Activated CD4-positive, alpha-beta T cell treated with anti-CD3 and anti-CD28 coated beads for 36 hours (primary cell): ENCODE results near the gene SUSD2. TPM values are rescaled to one million over a fixed set of nuclear protein-coding genes. Genes with fewer than 3 reads are reported as not detected.
"Not testable (repeated sequence)": the region's sequence is repeated elsewhere in the genome, so short reads cannot be mapped to it uniquely, and the experiment has no call there.

ENCODE experiments used
- ATAC-seq: fragments of 200-7000 bp; cut with Tn5 transposase; one replicate; pipeline ENCODE4 v1.10.0; 2021; ENCODE audit warnings: mild to moderate bottlenecking, moderate library complexity
- CTCF ChIA-PET: fragments of 350-600 bp; sonication (Branson Sonifier 250); formaldehyde crosslinking; loops from one replicate; lab custom pipeline; 2021; ENCODE audit warnings: antibody characterized with exemption; lab: Charles Lee
- POLR2A ChIA-PET: fragments of 350-600 bp; sonication (Branson Sonifier 250); formaldehyde crosslinking; loops from one replicate; lab custom pipeline; 2021; ENCODE audit warnings: antibody characterized with exemption, inconsistent platforms; lab: Charles Lee
- DNase-seq: peaks from one replicate; pipeline ENCODE4 v3.0.0-alpha.2; 2020
- H3K27ac Mint-ChIP-seq: one replicate; pipeline ENCODE4 v1.8.0; 2021; ENCODE audit warnings: mixed read lengths
- H3K27me3 Mint-ChIP-seq: one replicate; pipeline ENCODE4 v1.8.0; 2021; ENCODE audit warnings: mixed read lengths
- H3K36me3 Mint-ChIP-seq: one replicate; pipeline ENCODE4 v1.8.0; 2021; ENCODE audit warnings: low read depth, mixed read lengths
- H3K4me1 Mint-ChIP-seq: one replicate; pipeline ENCODE4 v1.8.0; 2021; ENCODE audit warnings: mixed read lengths
- H3K4me3 Mint-ChIP-seq: one replicate; pipeline ENCODE4 v1.8.0; 2021; ENCODE audit warnings: mild to moderate bottlenecking, moderate library complexity, mixed read lengths
- H3K9me3 Mint-ChIP-seq: one replicate; pipeline ENCODE4 v1.8.0; 2021; ENCODE audit warnings: low read depth, mixed read lengths
- intact Hi-C, 2 experiments: fragments of 100-400 bp; cut with DNase I in 1 of 2; cut with micrococcal nuclease in 1 of 2; formaldehyde crosslinking; loops; one replicate each; pipeline versions ENCODE4 v1.14.2 to v1.15.1; 2022 to 2024; cut with DNase I, micrococcal nuclease
- total RNA-seq, 2 experiments: library from RNA; stranded (reverse); gene quantifications; one replicate each; pipeline ENCODE4 v1.2.3, GENCODE V29; 2021

The SUSD2 gene
- total RNA-seq, 2 experiments from 2014 or later = 0.65 to 0.80 TPM

- POLR2A ChIA-PET = no interaction called here
- Mint-ChIP-seq H3K9me3 (no peaks in the 10 kb centered on the region), H3K4me1 (no peaks in the 10 kb centered on the region), H3K27ac (no peak overlapping the region), H3K36me3 (no peaks in the 10 kb centered on the region), H3K4me3 (no peak overlapping the region), H3K27me3 (no peaks in the 10 kb centered on the region)
- CTCF ChIA-PET = interaction anchor here (0.6 to 1.5 kb wide), 4 partner anchors 41 to 337 kb away, joined by 3 to 4 read pairs (median 3); no protein-coding TSS in a partner anchor
- ATAC-seq = peak; percentile 92
- intact Hi-C loops = loop anchor here (1.0 to 10.0 kb wide), 5 partner anchors 43 to 338 kb away; partner anchors contain the start of gene ADORA2A (in 1 of the 2)
- DNase-seq = peak; percentile 74
Measured at GRCh38 chr22:24189249-24190158, 8.2 kb downstream of the SUSD2 start.

DNA sequence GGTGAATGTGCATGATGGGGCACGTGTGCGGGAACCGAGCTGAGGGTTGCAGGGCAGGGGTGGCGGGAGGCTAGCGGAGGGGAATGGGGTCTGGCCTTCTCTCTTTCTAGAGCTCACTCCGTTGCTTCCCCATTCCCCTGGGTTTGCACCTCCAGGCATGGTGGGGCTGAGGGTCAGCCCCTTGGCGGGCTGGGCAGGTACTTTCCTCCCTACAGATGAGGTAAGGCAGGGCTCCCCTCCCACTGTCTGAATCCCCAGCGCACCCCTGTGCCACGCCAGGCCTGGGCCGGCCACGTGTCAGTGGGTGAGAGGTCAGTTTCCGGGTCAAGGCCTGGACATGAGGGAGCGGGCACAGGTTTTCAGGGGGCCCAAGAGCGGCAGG lies 8.9 kb downstream of the SUSD2 start:
- ChIA-PET POLR2A (no interaction called here), CTCF (interaction anchor here (0.6 to 1.5 kb wide), 2 partner anchors 46 to 298 kb away, joined by 3 read pairs; no protein-coding TSS in a partner anchor)
- intact Hi-C loops = loop anchor here in 1 of 2 experiments (5.0 kb wide), 1 partner anchor 42 kb away; no protein-coding TSS in a partner anchor
- DNase-seq (no peak), ATAC-seq (no peak)
- H3K4me1 Mint-ChIP-seq = no peaks in the 10 kb centered on the region
- no peaks in the 10 kb centered on the region for H3K36me3 Mint-ChIP-seq
- no peaks in the 10 kb centered on the region for H3K27me3 Mint-ChIP-seq
- no peak overlapping the region for H3K27ac Mint-ChIP-seq
- H3K9me3 Mint-ChIP-seq = no peaks in the 10 kb centered on the region
- no peak overlapping the region for H3K4me3 Mint-ChIP-seq

- DNase-seq (no peak), ATAC-seq (no peak)
- Mint-ChIP-seq H3K9me3 (no peaks in the 10 kb centered on the region), H3K27me3 (no peaks in the 10 kb centered on the region), H3K27ac (no peak overlapping the region), H3K4me3 (no peak overlapping the region), H3K36me3 (no peaks in the 10 kb centered on the region), H3K4me1 (no peaks in the 10 kb centered on the region)
- intact Hi-C loops = loop anchor here in 1 of 2 experiments (5.0 kb wide), 1 partner anchor 42 kb away; no protein-coding TSS in a partner anchor
- CTCF ChIA-PET = interaction anchor here (0.6 to 1.5 kb wide), 3 partner anchors 40 to 298 kb away, joined by 3 read pairs; no protein-coding TSS in a partner anchor
- POLR2A ChIA-PET = no interaction called here
Measured at GRCh38 chr22:24190596-24191208, 9.4 kb downstream of the SUSD2 start.

GRCh38 chr22:24191381-24191841 lies 10.1 kb downstream of the SUSD2 start:
- ATAC-seq (no peak), DNase-seq (no peak)
- Mint-ChIP-seq H3K27me3 (no peaks in the 10 kb centered on the region), H3K4me3 (no peak overlapping the region), H3K36me3 (no peaks in the 10 kb centered on the region), H3K9me3 (no peaks in the 10 kb centered on the region), H3K27ac (no peak overlapping the region), H3K4me1 (no peaks in the 10 kb centered on the region)
- intact Hi-C loops = loop anchor here in 1 of 2 experiments (5.0 kb wide), 1 partner anchor 41 kb away; no protein-coding TSS in a partner anchor
- ChIA-PET CTCF (interaction anchor here (0.8 kb wide), 1 partner anchor 40 kb away, joined by 3 read pairs; no protein-coding TSS in a partner anchor), POLR2A (no interaction called here)

- no peak overlapping the region for H3K27ac Mint-ChIP-seq
- ChIA-PET POLR2A (no interaction called here), CTCF (no interaction called here)
- H3K36me3 Mint-ChIP-seq = no peaks in the 10 kb centered on the region
- no peaks in the 10 kb centered on the region for H3K4me1 Mint-ChIP-seq
- ATAC-seq (no peak), DNase-seq (no peak)
- H3K4me3 Mint-ChIP-seq = no peak overlapping the region
- intact Hi-C loops = loop anchor here in 1 of 2 experiments (5.0 kb wide), 1 partner anchor 40 kb away; no protein-coding TSS in a partner anchor
- H3K27me3 Mint-ChIP-seq = no peaks in the 10 kb centered on the region
- no peaks in the 10 kb centered on the region for H3K9me3 Mint-ChIP-seq
Measured at GRCh38 chr22:24191893-24192292, 10.6 kb downstream of the SUSD2 start.

- DNase-seq (no peak), ATAC-seq (no peak)
- no peaks in the 10 kb centered on the region for H3K9me3 Mint-ChIP-seq
- CTCF ChIA-PET = interaction anchor here (0.6 to 0.7 kb wide), 2 partner anchors 20 to 212 kb away, joined by 3 to 4 read pairs; no protein-coding TSS in a partner anchor
- H3K4me1 Mint-ChIP-seq = peaks cover 9% of the 10 kb centered on the region
- no peaks in the 10 kb centered on the region for H3K27me3 Mint-ChIP-seq
- no peaks in the 10 kb centered on the region for H3K36me3 Mint-ChIP-seq
- H3K4me3 Mint-ChIP-seq = no peak overlapping the region
- intact Hi-C loops = no loop called here
- POLR2A ChIA-PET = no interaction called here
- no peak overlapping the region for H3K27ac Mint-ChIP-seq
Measured at GRCh38 chr22:24198682-24199052, 17.4 kb downstream of the SUSD2 start.

- Mint-ChIP-seq H3K9me3 (no peaks in the 10 kb centered on the region), H3K27me3 (no peaks in the 10 kb centered on the region), H3K36me3 (no peaks in the 10 kb centered on the region), H3K4me1 (peaks cover 9% of the 10 kb centered on the region), H3K27ac (no peak overlapping the region), H3K4me3 (no peak overlapping the region)
- ChIA-PET POLR2A (no interaction called here), CTCF (no interaction called here)
- intact Hi-C loops = loop anchor here in 1 of 2 experiments (10.0 kb wide), 1 partner anchor 56 kb away; no protein-coding TSS in a partner anchor
- ATAC-seq = no peak
- no peak for DNase-seq
Measured at GRCh38 chr22:24200619-24201212, 19.4 kb downstream of the SUSD2 start.

DNA sequence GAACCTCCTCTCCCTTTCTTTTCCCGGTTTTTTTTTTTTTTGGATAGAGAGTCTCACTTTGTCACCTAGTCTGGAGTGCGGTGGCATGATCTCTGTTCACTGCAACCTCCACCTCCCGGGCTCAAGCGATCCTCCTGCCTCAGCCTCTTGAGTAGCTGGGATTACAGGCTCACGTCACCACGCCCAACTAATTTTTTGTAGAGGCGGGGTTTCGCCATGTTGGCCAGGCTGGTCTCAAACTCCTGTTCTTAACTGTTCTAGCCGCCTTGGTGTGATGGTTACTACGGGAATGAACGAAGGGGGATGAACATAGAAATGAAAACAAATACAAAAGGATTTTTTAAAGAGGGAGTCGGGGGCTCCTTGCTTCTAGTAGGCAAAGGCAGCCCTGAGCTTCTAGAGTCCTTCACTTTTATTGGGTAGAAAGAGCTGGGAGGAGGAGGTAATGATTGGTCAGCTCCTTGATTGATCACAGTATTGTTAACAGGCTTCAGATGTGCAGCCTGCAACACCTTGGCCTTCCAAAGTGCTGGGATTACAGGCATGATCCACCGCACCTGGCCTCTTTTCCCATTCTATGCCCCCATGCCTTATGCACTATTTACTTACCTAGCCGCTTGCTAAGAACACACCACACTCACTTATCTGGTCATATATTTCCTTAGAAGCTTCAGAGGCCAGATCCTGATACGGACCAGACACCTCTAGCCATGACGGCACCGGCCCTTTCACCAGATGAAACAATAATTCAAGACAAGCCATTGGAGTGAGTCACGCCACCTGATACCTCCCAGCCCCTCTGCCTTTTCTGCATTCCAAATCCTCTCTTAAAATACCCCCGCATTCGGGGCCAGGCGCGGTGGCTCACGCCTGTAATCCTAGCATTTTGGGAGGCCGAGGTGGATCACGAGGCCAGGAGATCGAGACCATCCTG lies 20.7 kb downstream of the SUSD2 start:
- DNase-seq (no peak), ATAC-seq (no peak)
- H3K4me3 Mint-ChIP-seq = no peak overlapping the region
- H3K4me1 Mint-ChIP-seq = peaks cover 10% of the 10 kb centered on the region
- intact Hi-C loops = loop anchor here in 1 of 2 experiments (10.0 kb wide), 1 partner anchor 57 kb away; no protein-coding TSS in a partner anchor
- ChIA-PET CTCF (no interaction called here), POLR2A (no interaction called here)
- H3K27me3 Mint-ChIP-seq = no peaks in the 10 kb centered on the region
- H3K36me3 Mint-ChIP-seq = no peaks in the 10 kb centered on the region
- no peaks in the 10 kb centered on the region for H3K9me3 Mint-ChIP-seq
- no peak overlapping the region for H3K27ac Mint-ChIP-seq

GRCh38 chr22:24203856-24204255 lies 22.6 kb downstream of the SUSD2 start:
- POLR2A ChIA-PET, ATAC-seq, H3K27me3 Mint-ChIP-seq, DNase-seq, H3K4me3 Mint-ChIP-seq, H3K36me3 Mint-ChIP-seq, H3K9me3 Mint-ChIP-seq, H3K27ac Mint-ChIP-seq: not testable (repeated sequence)
- peaks cover 15% of the 10 kb centered on the region for H3K4me1 Mint-ChIP-seq
- intact Hi-C loops = loop anchor here in 1 of 2 experiments (10.0 kb wide), 1 partner anchor 59 kb away; no protein-coding TSS in a partner anchor
- CTCF ChIA-PET = interaction anchor here (0.7 to 1.0 kb wide), 2 partner anchors 48 to 77 kb away, joined by 4 to 5 read pairs; no protein-coding TSS in a partner anchor
